RWPE2 (cell line): ENCODE results near the gene GALNT16.

Source experiments
- ATAC-seq: fragments of 200-7000 bp; cut with Tn5 transposase; 3 replicates; pipeline ENCODE4 v1.9.1; 2021; ENCODE audit warnings: low read depth
- DNase-seq: peaks from one replicate; pipeline ENCODE4 v3.0.0-alpha.2; 2020; ENCODE audit warnings: low spot score
- H3K27ac ChIP-seq: fragments of 450-650 bp; 2 replicates; pipeline ENCODE4 v1.5.1; 2017; ENCODE audit warnings: mild to moderate bottlenecking; ENCODE audit not compliant: poor library complexity, severe bottlenecking
- H3K27me3 ChIP-seq: fragments of 250-450 bp; sonication (Bioruptor Pico); 2 replicates; pipeline ENCODE4 v1.5.1; 2021; ENCODE audit warnings: mild to moderate bottlenecking, moderate library complexity; ENCODE audit not compliant: insufficient read depth, poor library complexity, severe bottlenecking
- H3K36me3 ChIP-seq: fragments of 250-450 bp; sonication (Bioruptor Pico); 2 replicates; pipeline ENCODE4 v1.5.1; 2020; ENCODE audit warnings: low read depth, mild to moderate bottlenecking, moderate library complexity
- H3K4me1 ChIP-seq: fragments of 250-450 bp; sonication (Bioruptor Pico); 2 replicates; pipeline ENCODE4 v1.5.1; 2021; ENCODE audit warnings: mild to moderate bottlenecking, moderate library complexity; ENCODE audit not compliant: insufficient read depth, poor library complexity, severe bottlenecking
- H3K4me3 ChIP-seq: fragments of 250-450 bp; sonication (Bioruptor Pico); 2 replicates; pipeline ENCODE4 v1.5.1; 2021; ENCODE audit warnings: mild to moderate bottlenecking, moderate library complexity; ENCODE audit not compliant: severe bottlenecking
- H3K9me3 ChIP-seq: fragments of 250-450 bp; sonication (Bioruptor Pico); 2 replicates; pipeline ENCODE4 v1.5.1; 2021; ENCODE audit warnings: mild to moderate bottlenecking, moderate library complexity; ENCODE audit not compliant: severe bottlenecking
- CTCF ChIP-seq: fragments of 450-650 bp; IDR thresholded peaks from one replicate; pipeline ENCODE4 v1.5.1; 2017; ENCODE audit warnings: mild to moderate bottlenecking, moderate library complexity; ENCODE audit not compliant: poor library complexity, severe bottlenecking

GALNT16 gene

GRCh38 chr14:69326611-69327010 lies 66.7 kb downstream of the GALNT16 start:
- TF ChIP-seq CTCF = no peak
- H3K27me3 ChIP-seq = no peaks in the 10 kb centered on the region
- peak; percentile 35 for DNase-seq
- ATAC-seq = no peak
- H3K9me3 ChIP-seq = no peaks in the 10 kb centered on the region
- no peaks in the 10 kb centered on the region for H3K4me1 ChIP-seq
- H3K4me3 ChIP-seq = no peak overlapping the region
- H3K27ac ChIP-seq = no peak overlapping the region
- H3K36me3 ChIP-seq = no peaks in the 10 kb centered on the region

DNA sequence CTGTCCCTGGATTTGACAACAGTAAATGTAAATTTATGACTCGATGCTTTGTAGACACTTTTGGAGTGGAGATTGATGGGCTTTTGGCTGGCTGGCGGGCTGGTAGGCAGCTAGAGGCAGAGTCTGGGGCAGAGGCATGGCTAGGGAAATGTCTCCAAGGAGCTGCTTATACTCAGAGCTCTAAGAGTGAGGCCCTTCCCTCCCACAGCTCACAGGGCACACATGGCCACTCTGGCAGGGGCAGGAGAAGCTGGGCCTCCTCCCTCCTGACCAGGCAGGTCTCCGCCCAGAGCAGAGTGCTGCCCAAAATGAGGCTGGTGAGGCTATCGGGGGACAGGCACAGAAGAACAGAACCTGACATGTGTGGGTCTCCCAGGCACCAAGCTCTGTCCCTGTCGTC lies 67.5 kb downstream of the GALNT16 start:
- Histone ChIP-seq H3K9me3 (no peaks in the 10 kb centered on the region), H3K36me3 (no peaks in the 10 kb centered on the region), H3K4me3 (no peak overlapping the region), H3K27me3 (no peaks in the 10 kb centered on the region), H3K4me1 (no peaks in the 10 kb centered on the region), H3K27ac (no peak overlapping the region)
- no peak for TF ChIP-seq CTCF
- ATAC-seq (no peak), DNase-seq (peak; percentile 43)

GRCh38 chr14:69328317-69328716 lies 68.4 kb downstream of the GALNT16 start:
- no peak overlapping the region for H3K4me3 ChIP-seq
- no peak for ATAC-seq
- H3K36me3 ChIP-seq = no peaks in the 10 kb centered on the region
- no peaks in the 10 kb centered on the region for H3K9me3 ChIP-seq
- TF ChIP-seq CTCF = no peak
- H3K27ac ChIP-seq = no peak overlapping the region
- DNase-seq = peak; percentile 59
- no peaks in the 10 kb centered on the region for H3K27me3 ChIP-seq
- no peaks in the 10 kb centered on the region for H3K4me1 ChIP-seq

- DNase-seq (no peak), ATAC-seq (no peak)
- TF ChIP-seq CTCF = no peak
Observed at GRCh38 chr14:69328765-69329164, 68.8 kb downstream of the GALNT16 start.

DNA sequence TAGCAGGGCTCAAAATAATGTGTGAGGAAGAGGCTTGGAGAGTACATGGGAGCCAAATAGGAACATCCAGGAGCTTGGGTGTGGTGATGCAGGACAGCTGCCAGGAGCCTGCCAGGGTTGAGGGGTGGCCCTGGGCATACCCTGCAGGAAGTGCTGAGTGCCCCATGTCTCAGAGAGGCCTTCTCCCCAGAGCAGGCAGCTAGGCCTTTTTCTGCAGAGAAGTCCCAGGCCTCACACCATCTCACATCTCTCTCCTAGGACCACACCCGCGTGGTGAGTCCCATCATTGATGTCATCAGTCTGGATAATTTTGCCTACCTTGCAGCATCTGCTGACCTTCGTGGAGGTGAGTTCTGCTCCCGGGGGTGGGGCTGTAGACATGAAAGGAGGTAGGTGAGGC lies 71.2 kb downstream of the GALNT16 start:
- H3K27me3 ChIP-seq = no peaks in the 10 kb centered on the region
- no peak overlapping the region for H3K27ac ChIP-seq
- no peaks in the 10 kb centered on the region for H3K4me1 ChIP-seq
- TF ChIP-seq CTCF = no peak
- no peak for DNase-seq
- H3K4me3 ChIP-seq = no peak overlapping the region
- no peak for ATAC-seq
- no peaks in the 10 kb centered on the region for H3K36me3 ChIP-seq
- no peaks in the 10 kb centered on the region for H3K9me3 ChIP-seq

More at GRCh38 chr14:69328765-69329164, 68.8 kb downstream of the GALNT16 start:
- Histone ChIP-seq H3K4me1 (no peaks in the 10 kb centered on the region), H3K36me3 (no peaks in the 10 kb centered on the region), H3K9me3 (no peaks in the 10 kb centered on the region), H3K4me3 (no peak overlapping the region), H3K27me3 (no peaks in the 10 kb centered on the region), H3K27ac (no peak overlapping the region)
